Effector memory CD4-positive, alpha-beta T cell (primary cell): ENCODE measurements around the gene AMOTL1.

Source experiments
- DNase-seq, 3 donors: peaks; one replicate each; pipeline ENCODE4 v3.0.0-alpha.2; 2020
- H3K27ac ChIP-seq: 2 replicates; pipeline ENCODE4 v1.7.0; 2013; ENCODE audit warnings: mild to moderate bottlenecking, low read length, moderate library complexity; ENCODE audit not compliant: insufficient read depth, poor library complexity, severe bottlenecking
- H3K27me3 ChIP-seq: replicated peaks from 2 replicates; pipeline ENCODE4 v1.7.0; 2013; ENCODE audit warnings: mild to moderate bottlenecking, low read length; ENCODE audit not compliant: insufficient read depth, control insufficient read depth, poor library complexity, severe bottlenecking
- H3K36me3 ChIP-seq: 2 replicates; pipeline ENCODE4 v1.7.0; 2013; ENCODE audit warnings: mild to moderate bottlenecking, low read length, moderate library complexity; ENCODE audit not compliant: control insufficient read depth, insufficient read depth
- H3K4me1 ChIP-seq: 2 replicates; pipeline ENCODE4 v1.7.0; 2013; ENCODE audit warnings: low read length, mild to moderate bottlenecking; ENCODE audit not compliant: control insufficient read depth, insufficient read depth, poor library complexity, severe bottlenecking
- H3K4me3 ChIP-seq: 2 replicates; pipeline ENCODE4 v1.7.0; 2013; ENCODE audit warnings: low read length, low read depth, mild to moderate bottlenecking; ENCODE audit not compliant: insufficient read depth, poor library complexity, severe bottlenecking
- H3K9me3 ChIP-seq: 2 replicates; pipeline ENCODE4 v1.7.0; 2013; ENCODE audit warnings: mild to moderate bottlenecking, low read length, moderate library complexity; ENCODE audit not compliant: control insufficient read depth

The AMOTL1 gene

DNA sequence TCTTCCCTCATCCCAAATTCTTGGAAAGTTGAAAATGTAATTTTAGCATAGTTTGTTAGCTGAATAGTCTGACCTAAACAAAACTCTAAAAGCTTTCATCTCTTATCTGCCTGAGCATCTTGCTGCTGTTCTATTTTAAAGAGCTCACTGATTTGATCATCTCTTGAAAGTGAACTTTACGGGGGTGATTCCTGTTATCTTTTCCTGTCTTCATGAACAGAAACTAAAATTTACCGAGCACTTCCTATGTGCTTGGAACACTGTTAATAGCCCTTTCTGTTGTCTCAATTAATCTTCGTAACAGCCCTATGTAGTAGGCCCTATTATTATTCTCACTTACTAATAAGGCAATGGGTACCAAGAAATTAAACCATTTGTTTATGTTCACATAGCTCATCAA lies 12.3 kb downstream of the AMOTL1 start:
- H3K27ac ChIP-seq: no peak overlapping the region

DNA sequence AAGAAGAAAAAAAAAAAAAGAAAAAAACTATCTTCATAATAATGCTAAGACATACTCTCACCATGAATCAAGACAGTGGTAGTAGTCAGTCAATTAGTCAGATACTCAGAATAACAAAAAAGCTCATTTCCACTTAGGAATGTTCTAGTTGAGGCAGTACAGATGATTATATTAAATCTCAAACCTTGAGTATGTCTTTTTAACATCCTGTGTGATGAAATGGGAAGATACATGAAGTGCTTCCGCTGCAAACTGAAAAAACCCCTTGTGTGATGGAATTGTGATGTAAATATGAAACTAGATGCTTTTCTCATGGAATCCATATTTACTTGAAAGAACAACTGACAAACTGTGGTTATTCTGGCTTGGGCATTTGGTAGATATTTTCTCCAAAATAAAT lies 13.7 kb downstream of the AMOTL1 start:
- no peak overlapping the region for H3K27ac ChIP-seq

More for the DNA sequence above, 12.3 kb downstream of the AMOTL1 start:
- Histone ChIP-seq H3K4me3 (no peak overlapping the region), H3K36me3 (no peaks in the 10 kb centered on the region), H3K9me3 (no peaks in the 10 kb centered on the region), H3K27me3 (no peaks in the 10 kb centered on the region), H3K4me1 (no peaks in the 10 kb centered on the region)
- DNase-seq: no peak

DNA sequence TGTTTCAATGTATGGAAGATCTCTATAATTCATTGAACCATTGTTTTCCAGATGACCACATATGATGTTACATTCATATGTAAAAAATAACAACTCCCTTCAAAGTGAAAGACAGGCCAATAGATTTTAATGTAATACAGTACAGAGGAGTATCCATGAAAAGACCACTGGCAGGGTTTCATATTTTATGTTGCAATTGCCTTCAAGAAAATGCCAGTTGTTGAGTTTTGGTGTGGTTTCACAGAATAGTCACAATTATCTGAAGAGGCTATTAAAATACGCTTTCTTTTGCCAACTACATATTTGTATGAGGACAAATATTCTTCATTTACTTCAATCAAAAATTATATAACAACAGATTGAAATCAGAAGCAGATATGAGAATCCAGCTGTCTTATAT lies 14.3 kb downstream of the AMOTL1 start:
- Histone ChIP-seq H3K9me3 (no peaks in the 10 kb centered on the region), H3K27ac (no peak overlapping the region), H3K4me1 (no peaks in the 10 kb centered on the region), H3K27me3 (no peaks in the 10 kb centered on the region), H3K4me3 (no peak overlapping the region), H3K36me3 (no peaks in the 10 kb centered on the region)
- no peak for DNase-seq

More for the DNA sequence above, 13.7 kb downstream of the AMOTL1 start:
- Histone ChIP-seq H3K4me1 (no peaks in the 10 kb centered on the region), H3K27me3 (no peaks in the 10 kb centered on the region), H3K4me3 (no peak overlapping the region), H3K9me3 (no peaks in the 10 kb centered on the region), H3K36me3 (no peaks in the 10 kb centered on the region)
- DNase-seq: no peak

GRCh38 chr11:94784884-94785283 lies 16.7 kb downstream of the AMOTL1 start:
- no peak for DNase-seq
- Histone ChIP-seq H3K9me3 (no peaks in the 10 kb centered on the region), H3K4me1 (no peaks in the 10 kb centered on the region), H3K27me3 (no peaks in the 10 kb centered on the region), H3K4me3 (no peak overlapping the region), H3K27ac (no peak overlapping the region), H3K36me3 (no peaks in the 10 kb centered on the region)

- no peaks in the 10 kb centered on the region for H3K9me3 ChIP-seq
- no peak overlapping the region for H3K27ac ChIP-seq
- no peak overlapping the region for H3K4me3 ChIP-seq
- H3K27me3 ChIP-seq: no peaks in the 10 kb centered on the region
- no peaks in the 10 kb centered on the region for H3K4me1 ChIP-seq
- no peaks in the 10 kb centered on the region for H3K36me3 ChIP-seq
- no peak for DNase-seq
These were observed 17.4 kb downstream of the AMOTL1 start for GRCh38 chr11:94785509-94785908.

- Histone ChIP-seq H3K27ac (no peak overlapping the region), H3K36me3 (no peaks in the 10 kb centered on the region), H3K9me3 (no peaks in the 10 kb centered on the region), H3K27me3 (no peaks in the 10 kb centered on the region), H3K4me3 (no peak overlapping the region), H3K4me1 (no peaks in the 10 kb centered on the region)
- no peak for DNase-seq
These were observed 18.3 kb downstream of the AMOTL1 start for GRCh38 chr11:94786264-94787126.

DNA sequence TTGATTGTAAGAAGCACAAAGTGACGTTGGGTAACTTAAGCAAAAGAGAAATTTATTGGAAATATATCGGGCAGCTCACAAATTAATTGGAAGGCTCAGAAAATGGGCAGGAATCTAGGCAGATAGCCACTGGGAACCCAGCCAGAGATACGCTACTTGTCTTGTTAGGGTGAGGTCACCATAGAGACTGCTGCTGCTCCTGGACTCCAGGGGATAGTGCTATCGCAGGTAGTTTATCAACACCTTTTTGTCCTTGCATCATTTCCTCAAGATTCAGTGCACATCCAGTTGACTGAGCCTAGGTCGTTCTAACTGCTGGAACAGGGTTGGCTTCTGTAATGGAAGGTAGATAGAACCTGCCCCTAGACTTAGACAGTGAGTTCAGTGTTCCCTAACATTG lies 19.6 kb downstream of the AMOTL1 start:
- Histone ChIP-seq H3K9me3 (no peaks in the 10 kb centered on the region), H3K36me3 (no peaks in the 10 kb centered on the region), H3K27me3 (no peaks in the 10 kb centered on the region), H3K27ac (no peak overlapping the region), H3K4me1 (no peaks in the 10 kb centered on the region), H3K4me3 (no peak overlapping the region)
- DNase-seq: no peak

GRCh38 chr11:94788396-94788795 lies 20.2 kb downstream of the AMOTL1 start:
- H3K36me3 ChIP-seq: no peaks in the 10 kb centered on the region
- no peak for DNase-seq
- no peaks in the 10 kb centered on the region for H3K27me3 ChIP-seq
- H3K9me3 ChIP-seq: no peaks in the 10 kb centered on the region
- H3K27ac ChIP-seq: no peak overlapping the region
- no peak overlapping the region for H3K4me3 ChIP-seq
- no peaks in the 10 kb centered on the region for H3K4me1 ChIP-seq

DNA sequence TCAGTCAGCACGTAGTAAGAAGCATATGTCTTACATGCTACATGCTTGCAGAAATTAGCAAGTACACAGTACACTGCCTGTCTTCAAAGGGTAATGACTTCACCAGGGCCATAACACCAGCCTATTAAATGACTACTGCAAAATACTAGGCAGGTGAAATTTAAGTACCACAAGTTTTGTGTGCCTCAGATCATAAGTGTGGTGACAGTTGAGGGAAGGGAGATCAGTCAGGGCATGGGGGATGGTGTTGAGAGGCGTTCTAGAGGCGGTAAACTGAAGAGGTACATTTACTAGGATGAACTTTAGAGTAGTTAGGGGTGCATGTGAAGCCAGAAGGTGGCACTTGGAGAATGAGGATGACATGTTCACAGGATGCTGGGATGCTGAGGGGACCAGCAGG lies 22.0 kb downstream of the AMOTL1 start:
- no peak for DNase-seq
- H3K27ac ChIP-seq: no peak overlapping the region
- no peaks in the 10 kb centered on the region for H3K4me1 ChIP-seq
- no peak overlapping the region for H3K4me3 ChIP-seq
- H3K36me3 ChIP-seq: no peaks in the 10 kb centered on the region
- no peaks in the 10 kb centered on the region for H3K27me3 ChIP-seq
- no peaks in the 10 kb centered on the region for H3K9me3 ChIP-seq

- Histone ChIP-seq H3K27me3 (no peaks in the 10 kb centered on the region), H3K4me1 (no peaks in the 10 kb centered on the region), H3K27ac (no peak overlapping the region), H3K9me3 (no peaks in the 10 kb centered on the region), H3K36me3 (no peaks in the 10 kb centered on the region), H3K4me3 (no peak overlapping the region)
- DNase-seq: no peak
These were observed 22.6 kb downstream of the AMOTL1 start for GRCh38 chr11:94790661-94791180.
